Sigmoid colon (tissue), 7 donors: ENCODE results near the gene SRGAP2B. TPM values are rescaled to one million over a fixed set of nuclear protein-coding genes. Genes with fewer than 3 reads are reported as not detected.
"Not testable (repeated sequence)": the region's sequence is repeated elsewhere in the genome, so short reads cannot be mapped to it uniquely, and the experiment has no call there.

Experiments
- DNase-seq: peaks from one replicate; pipeline ENCODE4 v3.0.0-alpha.2; 2019
- H3K27ac ChIP-seq, 4 donors: fragments of 200-600 bp; sonication (generic); one replicate each; pipeline ENCODE4 v1.5.1; 2016 to 2019; ENCODE audit warnings: mild to moderate bottlenecking in 1 of 4
- H3K27me3 ChIP-seq, 3 donors: fragments of 200-600 bp; sonication (generic); one replicate each; pipeline ENCODE4 v1.5.1; 2019; ENCODE audit warnings: mild to moderate bottlenecking in 1 of 3
- H3K36me3 ChIP-seq, 4 donors: fragments of 200-600 bp; sonication (generic); one replicate each; pipeline ENCODE4 v1.5.1; 2016 to 2019
- H3K4me1 ChIP-seq, 4 donors: fragments of 200-600 bp; sonication (generic); one replicate each; pipeline ENCODE4 v1.5.1; 2017 to 2019
- H3K4me3 ChIP-seq, 4 donors: fragments of 200-600 bp; sonication (generic); one replicate each; pipeline ENCODE4 v1.5.1; 2017 to 2019; ENCODE audit warnings: mild to moderate bottlenecking in 2 of 4, moderate library complexity in 1 of 4
- H3K9me3 ChIP-seq, 4 donors: fragments of 200-600 bp in 3 of 4; sonication (generic) in 3 of 4; one replicate each; pipeline versions ENCODE4 v1.5.1 to v1.6.1; 2013 to 2019
- WGBS, 2 donors: extraction: QIAGEN DNeasy Blood & Tissue Kit; methylation state at CpG; one replicate each; pipeline ENCODE4 v1.1.7; 2013; 5-methylcytosine and 5-hydroxymethylcytosine counted together
- intact Hi-C: fragments of 100-400 bp; cut with DNase I; formaldehyde crosslinking; loops from one replicate; pipeline ENCODE4 v1.15.1; 2023
- polyA plus RNA-seq, 3 donors: library from polyadenylated mRNA; stranded (reverse); fragments of 200-250 nt; gene quantifications; one replicate each; pipeline ENCODE4 v1.2.3, GENCODE V29; 2013
- total RNA-seq, 4 donors: library from RNA; depleted of rRNA; stranded (reverse); fragments of >200 nt; gene quantifications; one replicate each; pipeline ENCODE4 v1.1.0, GENCODE V29; 2016
- donor health status: healthy with polysubstance abuse.
- donor health status: Bipolar disorder and iron deficiency.
- donor health status: healthy.

Gene SRGAP2B
- total and polyA plus RNA-seq, 7 donors: 1.2 to 13.8 (median 11.8) TPM

GRCh38 chr1:145077872-145078786 is 17.0 kb downstream of the SRGAP2B start:
- DNase-seq, H3K9me3 ChIP-seq, H3K27me3 ChIP-seq, H3K4me1 ChIP-seq, H3K4me3 ChIP-seq, intact Hi-C loops, H3K27ac ChIP-seq, H3K36me3 ChIP-seq: not testable (repeated sequence)
- WGBS, 2 donors: no CpG with 5 or more reads among the region's 11 CpGs

DNA sequence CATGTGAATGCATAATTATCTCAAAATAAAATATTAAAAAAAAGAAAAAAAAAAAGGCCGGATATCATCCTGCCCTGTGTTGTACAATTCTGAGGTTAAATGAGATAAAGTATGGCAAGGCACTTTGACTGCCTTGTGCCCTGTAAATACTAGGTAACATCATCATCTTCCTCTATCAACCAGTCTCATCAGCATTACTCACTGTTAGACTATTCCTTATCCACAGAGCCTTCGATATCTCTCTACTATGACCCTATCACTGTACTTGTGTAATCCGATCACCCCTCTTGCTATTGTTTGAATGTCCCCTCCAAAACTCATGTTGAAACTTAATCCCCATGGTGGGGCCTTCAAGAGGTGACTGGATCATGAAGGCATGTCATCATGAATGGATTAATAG is 18.3 kb downstream of the SRGAP2B start:
- intact Hi-C loops, H3K9me3 ChIP-seq, H3K4me1 ChIP-seq, DNase-seq, H3K27ac ChIP-seq, H3K27me3 ChIP-seq, H3K4me3 ChIP-seq, H3K36me3 ChIP-seq: not testable (repeated sequence)
- WGBS, 2 donors: no CpG with 5 or more reads among the region's 3 CpGs

DNA sequence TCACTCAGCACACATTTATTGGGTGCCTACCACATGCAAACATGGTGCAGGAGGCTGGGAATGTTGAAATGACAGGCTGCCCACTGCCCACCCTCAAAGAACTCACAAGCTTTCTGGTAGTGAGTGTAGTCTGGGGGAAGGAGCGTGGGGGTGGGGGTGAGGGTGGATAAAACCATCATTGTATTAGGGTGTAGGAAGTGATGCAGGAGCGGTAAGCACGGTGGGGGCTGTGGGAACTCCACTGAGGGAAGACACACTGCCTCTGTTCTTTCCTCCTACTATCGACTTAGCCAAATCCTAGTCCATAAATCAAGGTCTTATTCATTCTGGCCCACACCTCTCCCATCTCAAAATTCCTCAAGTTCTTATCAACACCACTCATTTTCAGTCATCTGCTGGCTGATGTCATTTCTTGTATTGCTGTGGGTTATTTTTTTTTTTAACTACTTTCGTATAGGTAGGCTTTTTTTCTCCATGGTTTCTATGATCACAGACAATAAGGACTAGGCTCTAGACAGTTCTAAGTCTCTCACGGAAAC is 21.0 kb downstream of the SRGAP2B start:
- H3K27me3 ChIP-seq, H3K9me3 ChIP-seq, H3K4me1 ChIP-seq, H3K36me3 ChIP-seq, H3K27ac ChIP-seq, intact Hi-C loops, H3K4me3 ChIP-seq, DNase-seq: not testable (repeated sequence)
- 80 to 89% methylated on average over 3 of the region's 6 CpGs for WGBS, 2 donors

DNA sequence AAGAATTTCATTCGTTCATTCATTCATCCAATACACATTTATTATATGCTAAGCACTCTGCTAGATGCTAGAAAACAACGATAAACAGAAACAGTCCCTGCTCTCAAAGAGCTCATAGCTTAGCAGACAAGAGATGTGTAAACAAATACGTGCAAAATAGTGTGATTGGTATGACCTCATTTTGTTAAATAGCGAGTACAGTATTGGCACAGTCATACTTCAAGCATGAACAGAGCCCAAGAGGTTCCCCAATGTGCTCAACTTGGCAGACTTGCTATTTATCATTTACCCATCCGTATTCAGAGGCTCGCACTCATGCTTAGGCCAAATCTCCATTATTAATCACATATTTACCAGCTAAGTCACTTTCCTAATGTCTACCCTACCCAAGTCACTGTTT is 23.6 kb downstream of the SRGAP2B start:
- WGBS, 2 donors: no CpG with 5 or more reads among the region's 6 CpGs
- H3K4me3 ChIP-seq, H3K27me3 ChIP-seq, DNase-seq, intact Hi-C loops, H3K27ac ChIP-seq, H3K4me1 ChIP-seq, H3K36me3 ChIP-seq, H3K9me3 ChIP-seq: not testable (repeated sequence)

- H3K27ac ChIP-seq, H3K4me1 ChIP-seq, H3K4me3 ChIP-seq, H3K36me3 ChIP-seq, DNase-seq, H3K9me3 ChIP-seq, intact Hi-C loops, H3K27me3 ChIP-seq: not testable (repeated sequence)
- no CpG with 5 or more reads among the region's 10 CpGs for WGBS, 2 donors
Observed at GRCh38 chr1:145066486-145066885, 28.6 kb downstream of the SRGAP2B start.

DNA sequence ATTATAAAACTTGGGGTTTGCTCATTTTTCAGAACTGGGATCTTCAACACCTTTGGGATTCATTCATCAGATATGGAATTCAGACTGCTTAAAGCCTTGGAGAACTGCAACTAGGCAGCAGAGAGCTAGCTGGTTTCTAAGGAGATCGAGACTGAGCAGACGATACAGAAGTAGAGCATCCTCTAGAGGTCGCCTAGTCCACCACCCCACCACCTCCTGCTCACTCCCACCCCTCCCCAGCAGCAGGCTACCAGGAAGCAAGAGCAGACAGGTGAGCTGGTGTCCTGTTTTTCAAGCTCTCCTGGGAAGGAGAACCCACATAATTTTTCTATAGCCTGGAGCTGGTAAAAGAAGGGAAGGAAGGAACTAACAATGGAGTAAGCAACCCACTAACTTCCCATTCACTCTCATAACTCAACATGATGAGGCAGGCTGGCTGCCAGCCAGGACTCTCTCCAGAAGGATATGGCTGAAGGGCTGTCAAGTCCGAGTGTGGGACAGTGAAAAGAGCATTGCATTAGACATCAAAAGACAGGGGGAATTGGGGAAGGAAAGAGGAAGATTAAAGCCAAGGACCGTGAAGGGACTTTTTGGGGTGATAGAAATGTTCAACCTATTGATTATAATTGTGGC is 29.8 kb downstream of the SRGAP2B start:
- H3K4me1 ChIP-seq, DNase-seq, intact Hi-C loops, H3K9me3 ChIP-seq, H3K27me3 ChIP-seq, H3K27ac ChIP-seq, H3K4me3 ChIP-seq, H3K36me3 ChIP-seq: not testable (repeated sequence)
- 21 to 43% methylated on average over 2 of the region's 5 CpGs for WGBS, 2 donors

DNA sequence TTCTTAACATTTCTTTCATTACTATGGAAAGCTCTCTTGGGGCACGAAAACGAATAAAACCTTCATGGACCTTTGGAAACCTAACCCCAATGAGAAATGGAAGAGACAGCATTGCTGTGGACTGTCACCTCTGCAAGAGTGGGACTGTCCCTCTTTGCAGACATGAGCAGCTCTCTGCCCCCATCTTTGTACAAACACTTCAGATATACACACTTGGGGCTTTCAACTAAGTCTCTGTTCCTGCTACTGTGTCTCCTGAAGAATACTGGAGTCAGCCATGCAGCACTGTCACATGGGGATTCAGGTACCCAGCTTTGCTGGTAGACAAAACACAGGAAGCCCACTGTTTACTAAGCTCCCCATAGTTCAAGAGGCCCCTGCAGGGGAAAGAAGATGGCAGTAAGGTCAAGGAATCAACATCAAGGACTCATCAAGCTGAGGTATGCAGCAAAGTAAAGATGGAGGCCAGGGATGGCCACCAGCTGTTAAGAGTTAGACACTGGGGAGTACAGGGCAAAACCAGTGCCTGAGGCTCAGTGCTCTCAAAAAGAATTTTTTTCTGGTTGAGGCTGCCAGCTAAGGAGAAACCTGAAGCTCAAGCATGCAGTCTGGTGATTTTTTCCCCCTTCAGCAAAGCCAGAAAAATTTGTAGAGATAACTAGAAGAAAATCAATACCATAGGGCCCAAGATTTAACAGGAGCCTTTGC is 31.0 kb downstream of the SRGAP2B start:
- H3K9me3 ChIP-seq, H3K27ac ChIP-seq, H3K4me1 ChIP-seq, DNase-seq, intact Hi-C loops, H3K27me3 ChIP-seq, H3K4me3 ChIP-seq, H3K36me3 ChIP-seq: not testable (repeated sequence)
- WGBS, 2 donors: no CpG with 5 or more reads among the region's 2 CpGs

GRCh38 chr1:145063285-145063684 is 31.8 kb downstream of the SRGAP2B start:
- DNase-seq, H3K9me3 ChIP-seq, H3K36me3 ChIP-seq, H3K27me3 ChIP-seq, H3K27ac ChIP-seq, H3K4me1 ChIP-seq, H3K4me3 ChIP-seq, intact Hi-C loops: not testable (repeated sequence)
- 67 to 88% methylated on average over 1 of the region's 2 CpGs for WGBS, 2 donors

GRCh38 chr1:145058184-145058583 is 36.9 kb downstream of the SRGAP2B start:
- intact Hi-C loops, H3K4me1 ChIP-seq, H3K4me3 ChIP-seq, H3K27ac ChIP-seq, H3K9me3 ChIP-seq, DNase-seq, H3K27me3 ChIP-seq, H3K36me3 ChIP-seq: not testable (repeated sequence)
- no CpG with 5 or more reads among the region's 3 CpGs for WGBS, 2 donors

DNA sequence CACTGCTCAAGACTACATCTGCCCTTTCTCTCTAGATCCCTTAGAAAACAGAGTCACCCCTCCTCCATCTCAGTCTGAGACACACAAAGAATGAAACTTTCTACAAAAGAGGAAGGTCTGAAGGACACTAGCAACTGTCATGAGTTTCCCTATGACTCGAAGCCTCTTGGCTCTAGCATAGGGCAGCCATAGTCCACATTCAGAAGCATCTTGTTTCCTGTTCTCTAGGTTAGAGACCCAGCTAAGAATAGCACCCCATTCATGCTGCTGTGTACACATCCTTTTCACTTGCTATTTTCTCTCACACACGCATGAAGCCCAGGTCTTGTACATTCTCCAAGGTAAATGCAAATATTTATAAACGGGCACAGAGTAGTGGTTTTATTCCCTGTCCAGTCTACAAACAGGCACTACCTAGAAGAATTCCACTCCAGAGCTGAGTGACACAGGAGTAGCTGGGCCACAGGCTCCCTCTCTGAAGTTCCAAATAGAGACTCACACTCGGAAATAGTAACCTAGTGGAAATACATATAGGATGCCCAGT is 39.8 kb downstream of the SRGAP2B start:
- H3K27me3 ChIP-seq, H3K36me3 ChIP-seq, H3K9me3 ChIP-seq, H3K4me1 ChIP-seq, H3K4me3 ChIP-seq, H3K27ac ChIP-seq, DNase-seq, intact Hi-C loops: not testable (repeated sequence)
- WGBS, 2 donors: no CpG with 5 or more reads among the region's 4 CpGs

- H3K27me3 ChIP-seq, H3K36me3 ChIP-seq, H3K9me3 ChIP-seq, DNase-seq, H3K4me1 ChIP-seq, H3K4me3 ChIP-seq, H3K27ac ChIP-seq, intact Hi-C loops: not testable (repeated sequence)
- WGBS, 2 donors: no CpG with 5 or more reads among the region's 4 CpGs
Observed at GRCh38 chr1:145053428-145053827, 41.7 kb downstream of the SRGAP2B start.

GRCh38 chr1:145052019-145052776 is 42.9 kb downstream of the SRGAP2B start:
- H3K36me3 ChIP-seq, H3K27me3 ChIP-seq, DNase-seq, intact Hi-C loops, H3K4me1 ChIP-seq, H3K27ac ChIP-seq, H3K9me3 ChIP-seq, H3K4me3 ChIP-seq: not testable (repeated sequence)
- WGBS, 2 donors: no CpG with 5 or more reads among the region's 10 CpGs
